Endothelial cell of umbilical vein (primary cell): Measurements from ENCODE around the gene FBN2. TPM values are rescaled to one million over a fixed set of nuclear protein-coding genes. Genes with fewer than 3 reads are reported as not detected.

Experiments used
- BruUV-seq: library from RNA; stranded (reverse); fragments of 400-500 nt; replicated peaks from 2 replicates; lab custom pipeline; 2021; lab: Mats Ljungman, UMichigan
- CTCF ChIA-PET: fragments of 300-600, 350-600 bp; sonication (Branson Sonifier 250); formaldehyde crosslinking; loops from one replicate; lab custom pipeline; 2021; ENCODE audit warnings: antibody characterized with exemption, inconsistent platforms; lab: Charles Lee
- POLR2A ChIA-PET: fragments of 300-600, 350-600 bp; sonication (Branson Sonifier 250); formaldehyde crosslinking; loops from one replicate; lab custom pipeline; 2021; ENCODE audit warnings: antibody characterized with exemption, inconsistent platforms; lab: Charles Lee
- DNase-seq: peaks from one replicate; pipeline ENCODE4 v3.0.0-alpha.2; 2011; ENCODE audit warnings: low read depth, low spot score
- FAIRE-seq: peaks from 2 replicates; lab custom pipeline; 2011; peaks lifted over from hg19 to GRCh38; lab: Jason Lieb, UNC
- H2AFZ ChIP-seq: 2 replicates; pipeline ENCODE4 v1.6.0; 2012; ENCODE audit warnings: low read depth, low read length, control low read depth, inconsistent platforms
- H3K27ac ChIP-seq: 2 replicates; pipeline ENCODE4 v1.5.1; 2011; ENCODE audit warnings: low read depth, mild to moderate bottlenecking, control low read depth, low read length, moderate library complexity; ENCODE audit not compliant: insufficient read depth
- H3K27me3 ChIP-seq, 2 experiments: 2 replicates each; pipeline versions ENCODE4 v1.6.0 to v1.6.1; 2011; ENCODE audit warnings: low read length in 2 of 2, mixed read lengths in 1 of 2; ENCODE audit not compliant: control insufficient read depth in 2 of 2, insufficient read depth in 2 of 2
- H3K36me3 ChIP-seq, 2 experiments: 2 replicates in 1 of 2; 3 replicates in 1 of 2; pipeline ENCODE4 v1.5.1; 2011; ENCODE audit warnings: low read length in 2 of 2, mild to moderate bottlenecking in 1 of 2, moderate library complexity in 1 of 2; ENCODE audit not compliant: control insufficient read depth in 2 of 2, insufficient read depth in 2 of 2; ENCODE audit errors: extremely low read depth in 1 of 2
- H3K4me1 ChIP-seq: 3 replicates; pipeline ENCODE4 v1.5.1; 2011; ENCODE audit warnings: mild to moderate bottlenecking, low read length; ENCODE audit not compliant: control insufficient read depth, insufficient read depth; ENCODE audit errors: extremely low read depth
- H3K4me2 ChIP-seq: 2 replicates; pipeline ENCODE4 v1.6.1; 2011; ENCODE audit warnings: low read length, control low read depth, mixed read lengths; ENCODE audit not compliant: insufficient read depth
- H3K4me3 ChIP-seq, 3 experiments: fragments of 200-600 bp in 1 of 3; sonication (generic), shearing (Covaris generic) in 1 of 3; replicated peaks in 1 of 3; 2 replicates each; pipeline ENCODE4 v1.5.1; 2011 to 2016; ENCODE audit warnings: control low read depth in 3 of 3, low read length in 3 of 3, mild to moderate bottlenecking in 2 of 3, inconsistent platforms in 1 of 3, low read depth in 1 of 3, moderate library complexity in 1 of 3; ENCODE audit not compliant: insufficient read depth in 1 of 3
- H3K79me2 ChIP-seq: 2 replicates; pipeline ENCODE4 v1.6.0; 2012; ENCODE audit warnings: low read length, inconsistent platforms; ENCODE audit not compliant: control insufficient read depth, insufficient read depth
- H3K9ac ChIP-seq: replicated peaks from 2 replicates; pipeline ENCODE3; 2011; ENCODE audit warnings: low read length, control low read depth; ENCODE audit not compliant: insufficient read depth; ENCODE audit errors: extremely low read depth
- H3K9me1 ChIP-seq: replicated peaks from 3 replicates; pipeline ENCODE4 v1.6.0; 2011; ENCODE audit warnings: mild to moderate bottlenecking, low read length; ENCODE audit not compliant: control insufficient read depth, insufficient read depth; ENCODE audit errors: extremely low read depth
- H3K9me3 ChIP-seq: replicated peaks from 2 replicates; pipeline ENCODE4 v1.5.1; 2012; ENCODE audit warnings: low read length, inconsistent platforms; ENCODE audit not compliant: control insufficient read depth, insufficient read depth
- H4K20me1 ChIP-seq: replicated peaks from 2 replicates; pipeline ENCODE3; 2011; ENCODE audit warnings: mild to moderate bottlenecking, low read length; ENCODE audit not compliant: control insufficient read depth, insufficient read depth; ENCODE audit errors: extremely low read depth
- CTCF ChIP-seq, 2 donors: IDR thresholded peaks; 1 replicate in 1 of 2; 2 replicates in 1 of 2; pipeline ENCODE4 v1.5.1; 2011; ENCODE audit warnings: low read length in 2 of 2, mild to moderate bottlenecking in 2 of 2, moderate library complexity in 2 of 2, control low read depth in 1 of 2, inconsistent platforms in 1 of 2, low read depth in 1 of 2; ENCODE audit not compliant: insufficient read depth in 1 of 2; ENCODE audit errors: extremely low read depth in 1 of 2
- EZH2 ChIP-seq: IDR thresholded peaks from 2 replicates; pipeline ENCODE4 v1.6.1; 2012; ENCODE audit warnings: borderline replicate concordance, low read depth, mild to moderate bottlenecking, moderate library complexity, low read length, inconsistent platforms; ENCODE audit not compliant: severe bottlenecking
- FOS ChIP-seq: IDR thresholded peaks from 2 replicates; pipeline ENCODE4 v1.6.1; 2011; ENCODE audit warnings: mild to moderate bottlenecking, low read length, moderate library complexity, borderline replicate concordance; ENCODE audit not compliant: insufficient read depth
- GATA2 ChIP-seq: IDR thresholded peaks from 2 replicates; pipeline ENCODE4 v1.7.0; 2011; ENCODE audit warnings: low read depth, mild to moderate bottlenecking, moderate library complexity, mixed read lengths, low read length; ENCODE audit not compliant: insufficient read length, insufficient read depth
- JUN ChIP-seq: IDR thresholded peaks from 2 replicates; pipeline ENCODE4 v1.6.1; 2011; ENCODE audit warnings: borderline replicate concordance, low read depth; ENCODE audit not compliant: insufficient read length, insufficient read depth
- MYC ChIP-seq: IDR thresholded peaks from one replicate; pipeline ENCODE4 v1.6.1; 2011; ENCODE audit warnings: mild to moderate bottlenecking, low read depth, low read length
- POLR2A ChIP-seq: IDR thresholded peaks from 2 replicates; pipeline ENCODE4 v1.6.1; 2012; ENCODE audit warnings: low read depth, mild to moderate bottlenecking, control low read depth, low read length
- POLR2AphosphoS5 ChIP-seq: IDR thresholded peaks from 2 replicates; pipeline ENCODE4 v1.6.1; 2012; ENCODE audit warnings: low read depth, mild to moderate bottlenecking, control low read depth, low read length, moderate library complexity; ENCODE audit not compliant: insufficient read depth
- dilution Hi-C: fragments of 300-500 bp; cut with MboI; formaldehyde crosslinking; loops from one replicate; pipeline ENCODE4 v1.15.0; 2019; ENCODE audit warnings: low sequenced_read_pairs; ENCODE audit not compliant: extremely low pct_ligation_motif_present
- intact Hi-C: fragments of 100-400 bp; cut with micrococcal nuclease; formaldehyde crosslinking; loops from one replicate; pipeline ENCODE4 v1.10.0; 2022
- polyA plus RNA-seq, 4 experiments: library from polyadenylated mRNA; depleted of rRNA in 3 of 4; stranded (reverse) in 3 of 4; unstranded in 1 of 4; fragments of >200 nt; gene quantifications; 2 replicates each; pipeline versions ENCODE4 v1.2.1 to v1.2.3, GENCODE V29; 2011 to 2012; ENCODE audit warnings: missing spikeins in 1 of 4
- total RNA-seq: library from RNA; stranded (reverse); gene quantifications from 2 replicates; pipeline ENCODE4 v1.2.3, GENCODE V29; 2021
- TF ChIP-seq, protein P1 (sequence below): IDR thresholded peaks from 2 replicates; pipeline ENCODE4 v1.6.1; 2011; ENCODE audit not compliant: insufficient read depth, insufficient read length

FBN2 gene
- total and polyA plus RNA-seq, 2 donors (not counting 3 experiments of a cell fraction or from before 2014, with no cell fraction given), result 21.8 to 57.4 TPM

GRCh38 chr5:128434993-128435392, 103.1 kb downstream of the FBN2 start:
- H3K4me3 ChIP-seq, result no peak overlapping the region
- CTCF ChIA-PET, result no interaction called here
- POLR2A ChIA-PET, result no interaction called here
- FAIRE-seq (no peak), DNase-seq (no peak)
- H3K27ac ChIP-seq, result no peak overlapping the region
- H3K36me3 ChIP-seq, result no peaks in the 10 kb centered on the region
- no peaks in the 10 kb centered on the region for H3K79me2 ChIP-seq
- no peaks in the 10 kb centered on the region for H4K20me1 ChIP-seq
- H3K4me1 ChIP-seq, result no peaks in the 10 kb centered on the region
- H3K9me1 ChIP-seq, result no peaks in the 10 kb centered on the region
- BruUV-seq, result no TSS peak
- no peak overlapping the region for H3K9ac ChIP-seq
- no peak overlapping the region for H2AFZ ChIP-seq
- no peaks in the 10 kb centered on the region for H3K9me3 ChIP-seq
- TF ChIP-seq GATA2, result no peak
- TF ChIP-seq FOS, result no peak
- no peak for TF ChIP-seq EZH2
- TF ChIP-seq, protein P1, sequence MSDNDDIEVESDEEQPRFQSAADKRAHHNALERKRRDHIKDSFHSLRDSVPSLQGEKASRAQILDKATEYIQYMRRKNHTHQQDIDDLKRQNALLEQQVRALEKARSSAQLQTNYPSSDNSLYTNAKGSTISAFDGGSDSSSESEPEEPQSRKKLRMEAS, result no peak
- TF ChIP-seq POLR2A, result no peak
- no peak for TF ChIP-seq MYC
- no peak for TF ChIP-seq JUN
- no peak for TF ChIP-seq CTCF (IDR thresholded peaks at IDR 0.05; ENCODE audit: extremely low read depth in 1 of 2, insufficient read depth in 1 of 2, low read depth in 1 of 2, low read length in 2 of 2)
- no peak for TF ChIP-seq POLR2AphosphoS5
- dilution Hi-C loops (no loop called here), intact Hi-C loops (no loop called here)
- H3K4me2 ChIP-seq, result no peak overlapping the region
- no peaks in the 10 kb centered on the region for H3K27me3 ChIP-seq
